GM18502 (cell line): Measurements from ENCODE around the gene DENND4A.

ENCODE experiments used
- ATAC-seq: cut with Tn5 transposase; IDR thresholded peaks from one replicate; pipeline ENCODE4 v1.9.1; 2021; ENCODE audit warnings: mild to moderate bottlenecking; ENCODE audit not compliant: unreplicated experiment, poor library complexity

The DENND4A gene

DNA sequence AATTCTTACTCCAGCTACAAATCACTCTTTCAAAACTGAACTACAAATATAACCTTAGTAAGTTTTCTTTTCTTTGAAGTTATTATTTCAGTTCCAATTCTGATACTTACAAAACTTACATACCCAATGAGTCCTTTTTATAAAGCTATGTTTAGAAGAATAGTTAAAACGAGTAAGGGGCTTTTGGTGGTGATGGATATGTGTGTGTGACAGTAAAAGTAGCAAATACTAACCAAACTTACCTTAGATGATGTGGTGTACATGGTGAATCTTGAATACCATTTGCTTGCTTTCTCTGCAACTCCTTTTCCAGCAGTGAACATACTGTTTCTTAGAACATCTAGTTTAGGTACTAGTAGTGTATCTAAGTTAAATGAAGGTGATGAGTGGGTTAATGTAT is 101.9 kb downstream of the DENND4A start:
- no peak for ATAC-seq

- no peak for ATAC-seq
Observed at GRCh38 chr15:65688462-65688861, 103.6 kb downstream of the DENND4A start.

DNA sequence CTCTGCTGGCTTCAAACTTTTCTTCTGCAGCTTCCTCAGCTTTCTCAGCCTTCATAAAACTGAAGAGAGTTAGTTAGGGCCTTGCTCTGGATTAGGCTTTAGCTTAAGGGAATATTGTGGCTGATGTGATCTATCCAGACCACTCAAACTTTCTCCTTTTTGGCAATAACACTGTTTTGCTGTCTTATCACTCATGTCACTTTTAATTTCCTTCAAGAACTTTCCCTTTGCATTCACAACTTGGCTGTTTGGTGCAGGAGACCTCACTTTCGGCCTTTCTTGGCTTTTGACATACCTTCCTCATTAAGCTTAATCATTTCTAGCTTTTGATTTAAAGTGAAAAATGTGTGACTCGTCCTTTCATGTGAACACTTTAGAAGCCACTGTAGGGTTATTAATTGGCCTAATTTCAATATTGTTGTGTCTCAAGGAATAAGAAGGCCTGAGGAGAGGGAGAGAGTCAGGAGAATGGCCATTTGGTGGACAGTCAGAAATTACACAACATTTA is 109.6 kb downstream of the DENND4A start:
- no peak for ATAC-seq

- no peak for ATAC-seq
Observed at GRCh38 chr15:65680544-65680943, 111.5 kb downstream of the DENND4A start.

- no peak for ATAC-seq
Observed at GRCh38 chr15:65676123-65676522, 116.0 kb downstream of the DENND4A start.

DNA sequence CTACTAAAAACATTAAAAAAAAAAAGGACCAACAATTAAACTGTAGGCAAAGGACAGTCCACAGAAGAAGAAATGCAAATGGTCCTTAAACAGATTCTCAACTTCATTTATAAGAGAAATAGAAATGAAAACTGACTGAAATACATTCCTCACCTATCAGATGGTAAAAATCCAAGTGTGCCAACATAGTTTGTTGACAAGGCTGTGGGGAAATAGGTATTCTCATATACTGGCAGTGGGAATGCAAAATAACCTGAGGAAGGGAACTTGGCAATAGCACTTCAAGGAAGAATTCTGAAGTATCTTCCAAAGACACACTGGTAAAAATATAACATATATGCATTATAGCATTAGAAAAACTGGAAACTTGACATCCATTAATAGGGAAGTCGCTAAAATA is 116.5 kb downstream of the DENND4A start:
- ATAC-seq = no peak

DNA sequence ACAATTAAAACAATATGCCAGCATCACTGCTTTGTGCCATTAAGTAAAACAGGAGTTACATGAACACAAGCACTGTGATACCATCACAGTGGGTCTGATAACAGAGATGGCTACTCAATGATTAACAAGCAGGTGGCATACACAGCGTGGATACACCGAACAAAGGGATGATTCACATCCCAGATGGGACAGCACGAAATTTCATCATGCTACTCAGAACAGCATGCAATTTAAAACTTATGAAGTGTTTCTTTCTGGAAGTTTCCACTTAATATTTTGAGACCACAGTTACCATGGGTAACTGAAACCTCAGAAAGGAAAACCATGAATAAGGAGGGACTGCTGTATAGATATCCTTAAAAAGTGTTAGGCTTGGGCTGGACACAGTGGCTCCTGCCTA is 125.8 kb downstream of the DENND4A start:
- ATAC-seq = no peak

DNA sequence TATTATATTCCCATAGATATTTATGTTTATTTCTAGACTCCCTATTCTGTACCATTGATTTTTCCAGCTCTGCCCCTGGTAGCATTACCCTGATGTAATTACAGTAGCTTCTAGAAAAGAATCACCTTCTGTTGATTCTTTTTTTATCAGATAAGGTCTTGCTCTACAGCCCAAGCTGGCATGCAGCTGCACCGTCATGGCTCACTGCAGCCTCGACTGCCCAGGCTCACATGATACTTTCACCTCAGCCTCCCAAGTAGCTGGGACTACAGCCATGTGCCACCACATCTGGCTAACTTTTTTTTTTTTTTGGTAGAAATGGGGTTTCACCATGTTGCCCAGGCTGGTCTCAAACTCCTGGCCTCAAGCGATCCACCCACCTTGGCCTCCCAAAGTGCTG is 128.6 kb downstream of the DENND4A start:
- no peak for ATAC-seq

DNA sequence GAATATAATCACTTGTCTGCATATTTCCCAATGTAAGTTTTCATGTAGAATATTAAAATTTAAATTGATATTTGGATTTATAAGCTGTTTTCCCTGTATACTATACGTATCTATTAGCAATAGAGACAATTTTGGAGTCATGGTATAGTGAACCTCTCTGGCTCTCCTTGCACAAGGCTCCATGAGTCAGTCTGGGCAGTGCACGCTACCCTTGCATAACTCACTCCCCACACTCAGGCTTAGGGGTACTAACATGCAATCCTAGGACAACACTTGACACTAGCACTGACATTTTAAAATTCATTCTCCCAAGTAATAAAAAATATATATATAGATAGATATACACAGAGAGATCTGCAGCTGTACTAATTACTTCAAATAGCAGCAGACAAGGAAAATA is 131.2 kb downstream of the DENND4A start:
- no peak for ATAC-seq

DNA sequence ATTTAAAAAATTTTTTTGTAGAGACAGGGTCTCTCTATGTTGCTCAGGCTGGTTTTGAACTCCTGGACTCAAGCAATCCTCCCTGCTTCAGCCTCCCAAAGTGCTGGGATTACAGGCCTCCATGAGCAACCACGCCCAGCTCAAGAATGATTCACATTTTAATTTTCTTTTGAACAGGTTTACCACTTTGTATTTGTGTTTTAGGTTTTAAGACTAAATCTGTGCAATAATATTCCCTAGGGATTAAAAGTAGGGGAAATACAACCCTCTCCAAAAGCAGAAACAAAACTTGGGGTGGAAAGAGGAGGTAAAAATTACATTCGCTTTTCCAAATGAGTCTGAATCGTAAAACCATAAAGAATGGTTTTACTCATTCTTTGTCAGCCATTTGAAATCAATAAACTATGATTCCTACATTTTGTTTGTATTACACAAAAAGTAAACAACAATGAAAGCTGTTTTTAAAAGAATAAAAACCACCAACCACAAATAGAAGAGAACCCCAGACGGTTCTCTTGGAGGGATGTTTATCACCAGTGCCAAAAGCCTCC is 132.5 kb downstream of the DENND4A start:
- ATAC-seq = no peak

GRCh38 chr15:65655457-65655856 is 136.6 kb downstream of the DENND4A start:
- ATAC-seq = no peak

DNA sequence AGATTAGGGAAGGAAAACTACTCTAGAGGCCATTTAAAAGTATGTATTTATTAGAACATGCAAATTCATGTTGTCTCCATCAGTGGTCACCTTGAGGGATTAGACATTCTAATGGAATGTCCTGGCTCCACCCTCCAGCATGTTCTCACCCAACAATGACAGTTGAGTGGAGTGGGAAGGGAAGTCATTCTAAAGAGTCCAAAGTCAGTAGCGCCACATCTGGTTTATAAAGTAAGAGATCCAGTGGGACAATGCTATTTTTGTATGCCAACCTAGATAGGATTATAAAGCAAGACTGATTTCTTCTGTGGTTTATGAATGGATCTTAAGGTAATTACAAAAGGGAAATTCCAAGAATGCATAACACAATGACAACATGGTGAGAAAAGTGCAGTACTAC is 137.1 kb downstream of the DENND4A start:
- ATAC-seq = no peak

- ATAC-seq = no peak
Observed at GRCh38 chr15:65653801-65654521, 138.1 kb downstream of the DENND4A start.

DNA sequence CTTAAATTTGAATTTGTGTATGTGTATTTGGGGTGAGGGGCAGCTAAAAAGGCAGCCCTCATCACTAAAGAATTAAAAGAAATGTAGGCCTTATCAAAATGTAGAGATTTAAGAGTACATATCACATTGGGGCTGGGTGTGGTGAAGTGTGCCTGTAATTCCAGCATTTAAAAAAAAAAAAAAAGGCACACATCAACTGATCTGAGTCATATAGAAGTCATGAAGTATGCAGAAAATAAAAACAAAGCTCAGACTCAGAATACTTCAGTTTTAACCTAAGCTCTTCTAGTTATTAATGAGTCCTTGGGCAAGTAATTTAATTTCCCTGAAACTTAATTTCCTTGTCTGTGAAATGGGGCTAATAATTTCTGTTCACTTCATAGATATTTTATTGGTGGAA is 138.8 kb downstream of the DENND4A start:
- ATAC-seq = no peak

DNA sequence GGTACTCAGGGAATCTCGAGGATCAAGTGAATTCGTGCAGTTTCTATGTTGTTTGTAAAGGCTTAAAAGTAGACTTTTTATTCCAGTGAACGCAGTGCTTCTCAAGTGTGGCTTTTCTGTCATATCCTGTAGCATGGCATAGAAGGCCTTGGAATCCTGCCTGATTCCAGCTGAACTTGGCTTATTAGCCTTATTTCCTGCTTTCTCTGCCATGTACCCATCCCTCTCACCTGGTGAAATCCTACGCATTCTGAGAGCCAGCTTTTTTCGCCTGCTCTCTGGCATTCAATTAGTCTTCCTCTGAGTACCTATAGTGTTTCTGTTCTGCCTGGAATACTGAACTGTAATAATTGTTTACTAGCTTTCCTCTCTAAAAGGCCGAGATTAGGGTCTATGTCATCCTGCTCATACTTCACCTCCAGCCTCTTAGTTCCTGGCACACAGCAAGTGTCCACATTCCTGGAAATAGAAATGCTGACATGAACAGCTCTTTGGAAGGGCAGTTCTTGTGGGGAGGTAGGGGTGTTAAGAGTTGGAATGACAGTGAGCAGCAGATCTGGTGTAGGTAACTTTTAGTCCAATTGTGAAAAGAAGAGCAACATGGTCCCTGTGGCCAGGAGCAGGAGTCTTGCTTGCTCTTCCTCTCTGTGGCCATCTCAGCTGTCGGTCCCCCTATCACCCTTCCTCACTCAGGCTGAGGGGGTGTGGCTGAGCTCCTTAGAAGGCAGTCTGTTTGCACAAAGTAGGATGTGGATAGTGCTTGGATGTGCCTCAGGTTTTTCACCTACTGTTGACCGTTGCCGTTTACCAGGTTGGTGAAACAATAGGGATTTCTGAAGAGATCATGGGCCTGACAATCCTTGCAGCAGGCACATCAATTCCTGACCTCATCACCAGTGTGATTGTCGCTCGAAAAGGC is 140.0 kb downstream of the DENND4A start:
- no peak for ATAC-seq

- ATAC-seq = no peak
Observed at GRCh38 chr15:65651042-65651322, 141.1 kb downstream of the DENND4A start.

DNA sequence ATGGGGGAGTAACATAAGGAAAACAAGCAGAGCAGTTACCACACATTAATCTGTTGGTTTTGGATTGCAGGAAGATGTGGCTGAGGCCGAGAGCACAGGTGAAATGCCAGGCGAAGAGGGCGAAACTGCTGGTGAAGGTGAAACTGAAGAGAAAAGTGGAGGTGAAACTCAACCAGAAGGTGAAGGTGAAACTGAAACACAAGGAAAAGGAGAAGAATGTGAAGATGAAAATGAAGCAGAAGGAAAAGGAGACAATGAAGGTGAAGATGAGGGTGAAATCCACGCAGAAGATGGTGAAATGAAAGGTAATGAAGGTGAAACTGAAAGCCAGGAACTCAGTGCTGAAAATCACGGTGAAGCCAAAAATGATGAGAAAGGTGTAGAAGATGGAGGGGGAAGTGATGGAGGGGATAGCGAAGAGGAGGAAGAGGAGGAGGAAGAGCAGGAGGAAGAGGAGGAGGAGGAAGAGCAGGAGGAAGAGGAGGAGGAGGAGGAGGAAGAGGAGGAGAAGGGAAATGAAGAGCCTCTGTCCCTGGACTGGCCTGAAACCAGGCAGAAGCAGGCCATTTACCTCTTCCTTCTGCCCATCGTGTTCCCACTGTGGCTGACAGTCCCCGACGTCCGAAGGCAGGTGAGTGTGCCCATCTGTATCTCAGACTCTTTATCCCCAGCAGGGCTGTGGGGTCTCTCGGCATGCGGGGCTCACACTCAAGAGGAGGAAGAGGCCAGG is 141.6 kb downstream of the DENND4A start:
- no peak for ATAC-seq

GRCh38 chr15:65646486-65646885 is 145.6 kb downstream of the DENND4A start:
- ATAC-seq = no peak

DNA sequence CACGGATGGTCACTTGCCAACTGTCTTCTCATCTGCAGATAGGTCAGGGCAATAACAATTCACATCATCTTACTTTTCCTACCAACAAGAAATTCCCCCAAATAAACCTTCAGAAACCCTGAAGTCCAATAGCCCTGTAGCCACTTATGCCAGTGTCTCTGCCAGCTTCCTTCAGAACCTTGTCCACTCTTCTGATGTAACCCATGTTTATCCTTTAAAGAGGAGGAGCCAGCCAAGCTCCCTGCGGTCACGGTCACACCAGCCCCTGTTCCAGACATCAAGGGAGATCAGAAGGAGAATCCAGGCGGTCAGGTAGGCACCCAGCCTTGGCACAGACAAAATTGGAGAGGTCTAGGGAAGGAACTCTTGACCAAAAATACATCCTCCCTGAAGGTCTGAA is 146.7 kb downstream of the DENND4A start:
- no peak for ATAC-seq

DNA sequence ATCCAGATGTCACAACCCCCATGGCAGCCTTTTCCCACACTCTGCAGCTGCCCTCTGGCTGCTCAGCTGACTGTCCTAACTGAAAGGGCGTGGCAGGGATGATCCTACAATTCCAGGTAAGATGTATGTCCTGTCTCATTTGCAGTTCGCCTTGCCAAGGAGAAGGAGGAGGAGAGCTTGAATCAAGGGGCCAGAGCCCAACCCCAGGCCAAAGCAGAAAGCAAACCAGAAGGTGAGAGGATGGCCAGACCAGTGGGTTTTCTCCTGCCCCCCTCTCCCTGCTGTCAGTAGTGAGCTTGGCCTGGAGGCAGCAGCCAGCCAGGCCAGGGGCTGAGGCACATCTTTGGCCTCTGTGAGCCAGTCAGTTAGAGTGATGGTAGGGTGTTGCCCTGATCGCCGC is 147.8 kb downstream of the DENND4A start:
- no peak for ATAC-seq

GRCh38 chr15:65642594-65642993 is 149.5 kb downstream of the DENND4A start:
- ATAC-seq = no peak
